ENCODE results near the gene MYOM1.

MYOM1 gene

GRCh38 chr18:3219631-3220335 is at the start of gene MYOM1:
MYOM1 (minus strand) TSS chr18:3219968; CDS start chr18:3215223, 4,745 bp downstream.
- Histone ChIP-seq H3K9me3 (ENCODE audit: low read depth, low read length) (no peaks in the 10 kb centered on the region), H3K27ac (peak within 1 kb of the TSS; percentile 96), H3K9ac (ENCODE audit: insufficient read length) (peak within 1 kb of the TSS; percentile 71), H3K4me3 (peak within 1 kb of the TSS; percentile 67), H3K36me3 (ENCODE audit: insufficient read depth, low read length) (no peaks in the 10 kb centered on the region)
- no peak for TF ChIP-seq FOXP2 (optimal IDR thresholded peaks at IDR 0.05; ENCODE audit: control extremely low read depth, extremely low read length, insufficient read depth)
- no peak for TF ChIP-seq POLR2AphosphoS5 (IDR thresholded peaks at IDR 0.05; ENCODE audit: borderline replicate concordance, low read depth, low read length)
- no peak for TF ChIP-seq EZH2 (IDR thresholded peaks at IDR 0.05)
- DNase-seq (ENCODE audit: low read depth, low spot score), result no peak

- Histone ChIP-seq H3K9me3 (ENCODE audit: low read depth, low read length) (no peaks in the 10 kb centered on the region), H3K9ac (ENCODE audit: insufficient read length) (no peak overlapping the region), H3K27ac (peak overlapping the region; percentile 52), H3K4me3 (no peak overlapping the region), H3K36me3 (ENCODE audit: insufficient read depth, low read length) (peaks cover 28% of the 10 kb centered on the region)
- no peak for DNase-seq (ENCODE audit: low read depth, low spot score)
- TF ChIP-seq POLR2AphosphoS5 (IDR thresholded peaks at IDR 0.05; ENCODE audit: borderline replicate concordance, low read depth, low read length) (no peak), FOXP2 (optimal IDR thresholded peaks at IDR 0.05; ENCODE audit: control extremely low read depth, extremely low read length, insufficient read depth) (no peak), EZH2 (IDR thresholded peaks at IDR 0.05) (no peak)
These were observed 49.6 kb upstream of the MYOM1 start for GRCh38 chr18:3269241-3269913.

DNA sequence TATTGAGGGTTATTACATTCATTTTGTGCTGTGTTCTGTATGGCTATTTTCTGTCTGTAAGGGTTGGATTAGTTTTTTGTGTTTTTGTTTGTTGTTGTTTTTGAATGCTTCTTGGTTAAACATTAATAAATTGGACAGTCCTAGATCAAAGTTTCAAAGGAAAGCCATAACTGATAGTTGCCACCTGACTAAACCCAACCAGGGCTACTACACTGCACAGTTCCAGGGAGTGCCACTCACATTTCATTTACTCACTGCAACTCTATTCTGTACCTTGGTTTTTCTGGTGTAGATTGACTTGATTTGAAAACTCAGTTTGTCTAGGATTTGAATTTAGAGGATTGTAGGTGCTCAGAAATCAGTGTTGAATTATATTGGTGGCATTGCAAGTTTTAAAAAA is 48.5 kb upstream of the MYOM1 start:
- H3K9ac ChIP-seq (ENCODE audit: insufficient read length), result no peak overlapping the region
- H3K4me3 ChIP-seq, result no peak overlapping the region
- peaks cover 18% of the 10 kb centered on the region for H3K36me3 ChIP-seq (ENCODE audit: insufficient read depth, low read length)
- DNase-seq (ENCODE audit: low read depth, low spot score), result no peak
- no peaks in the 10 kb centered on the region for H3K9me3 ChIP-seq (ENCODE audit: low read depth, low read length)
- TF ChIP-seq POLR2AphosphoS5 (IDR thresholded peaks at IDR 0.05; ENCODE audit: borderline replicate concordance, low read depth, low read length), result no peak
- TF ChIP-seq EZH2 (IDR thresholded peaks at IDR 0.05), result no peak
- no peak for TF ChIP-seq FOXP2 (optimal IDR thresholded peaks at IDR 0.05; ENCODE audit: control extremely low read depth, extremely low read length, insufficient read depth)
- H3K27ac ChIP-seq, result no peak overlapping the region

GRCh38 chr18:3266062-3266608 is 46.4 kb upstream of the MYOM1 start:
- no peak for DNase-seq (ENCODE audit: low read depth, low spot score)
- Histone ChIP-seq H3K27ac (no peak overlapping the region), H3K36me3 (ENCODE audit: insufficient read depth, low read length) (peaks cover 7% of the 10 kb centered on the region; the same call in 1 of the 2 replicates), H3K4me3 (no peak overlapping the region), H3K9ac (ENCODE audit: insufficient read length) (no peak overlapping the region), H3K9me3 (ENCODE audit: low read depth, low read length) (no peaks in the 10 kb centered on the region)
- TF ChIP-seq FOXP2 (optimal IDR thresholded peaks at IDR 0.05; ENCODE audit: control extremely low read depth, extremely low read length, insufficient read depth), result no peak
- TF ChIP-seq POLR2AphosphoS5 (IDR thresholded peaks at IDR 0.05; ENCODE audit: borderline replicate concordance, low read depth, low read length), result no peak
- no peak for TF ChIP-seq EZH2 (IDR thresholded peaks at IDR 0.05)

DNA sequence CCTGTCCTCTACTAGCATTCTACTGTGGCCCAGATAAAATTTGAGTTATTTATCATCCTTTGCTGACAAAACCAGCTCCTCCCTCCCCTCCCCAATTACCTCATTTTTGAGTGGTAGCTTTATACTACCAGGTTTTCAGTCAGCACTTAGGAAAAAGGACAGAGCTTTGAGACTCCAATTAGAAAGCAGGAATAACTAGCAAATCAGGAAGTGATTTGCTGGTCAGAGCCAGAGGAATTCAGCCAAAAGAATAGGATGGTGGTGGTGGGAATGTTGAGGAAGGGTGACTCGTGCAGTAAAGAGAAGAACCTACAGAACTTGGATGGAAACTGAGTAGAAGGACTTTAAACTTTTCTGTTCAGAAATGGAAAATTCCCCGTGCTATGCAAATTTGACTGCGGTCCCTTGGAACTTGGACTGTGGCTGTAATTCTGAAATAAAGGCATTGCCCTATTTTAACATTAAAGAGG is 45.8 kb upstream of the MYOM1 start:
- H3K4me3 ChIP-seq, result 0 out of 2 replicates have a peak overlapping the region, but pooled peaks have one; percentile 9
- no peaks in the 10 kb centered on the region for H3K9me3 ChIP-seq (ENCODE audit: low read depth, low read length)
- H3K27ac ChIP-seq, result no peak overlapping the region
- TF ChIP-seq EZH2 (IDR thresholded peaks at IDR 0.05), result no peak
- H3K36me3 ChIP-seq (ENCODE audit: insufficient read depth, low read length), result peaks cover 7% of the 10 kb centered on the region; the same call in 1 of the 2 replicates
- DNase-seq (ENCODE audit: low read depth, low spot score), result no peak
- no peak overlapping the region for H3K9ac ChIP-seq (ENCODE audit: insufficient read length)

DNA sequence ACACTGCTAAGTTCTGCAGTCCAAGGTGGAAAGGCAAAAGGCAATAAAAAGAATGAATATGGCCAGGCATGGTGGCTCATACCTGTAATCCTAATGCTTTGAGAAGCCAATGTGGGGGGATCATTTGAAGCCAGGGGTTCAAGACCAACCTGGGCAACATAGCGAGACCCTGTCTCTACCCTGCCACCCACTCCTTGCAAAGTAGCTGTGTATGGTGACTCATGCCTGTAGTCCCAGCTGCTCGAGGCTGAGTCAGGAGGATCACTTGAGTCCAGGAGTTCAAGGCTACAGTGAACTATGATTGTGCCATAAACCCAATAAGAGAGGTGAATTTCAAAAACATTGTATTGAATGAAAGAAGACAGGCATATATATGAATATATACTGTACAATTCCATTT is 44.6 kb upstream of the MYOM1 start:
- Histone ChIP-seq H3K27ac (no peak overlapping the region), H3K4me3 (0 out of 2 replicates have a peak overlapping the region, but pooled peaks have one; percentile 25), H3K9ac (ENCODE audit: insufficient read length) (no peak overlapping the region), H3K9me3 (ENCODE audit: low read depth, low read length) (no peaks in the 10 kb centered on the region), H3K36me3 (ENCODE audit: insufficient read depth, low read length) (peaks cover 5% of the 10 kb centered on the region; the same call in 1 of the 2 replicates)
- no peak for TF ChIP-seq FOXP2 (optimal IDR thresholded peaks at IDR 0.05; ENCODE audit: control extremely low read depth, extremely low read length, insufficient read depth)
- TF ChIP-seq POLR2AphosphoS5 (IDR thresholded peaks at IDR 0.05; ENCODE audit: borderline replicate concordance, low read depth, low read length), result no peak
- no peak for TF ChIP-seq EZH2 (IDR thresholded peaks at IDR 0.05)
- no peak for DNase-seq (ENCODE audit: low read depth, low spot score)

GRCh38 chr18:3263132-3263700 is 43.4 kb upstream of the MYOM1 start:
- no peak overlapping the region for H3K27ac ChIP-seq
- H3K36me3 ChIP-seq (ENCODE audit: insufficient read depth, low read length), result peaks cover 8% of the 10 kb centered on the region
- H3K4me3 ChIP-seq, result peak overlapping the region; percentile 99
- TF ChIP-seq POLR2AphosphoS5 (IDR thresholded peaks at IDR 0.05; ENCODE audit: borderline replicate concordance, low read depth, low read length) (no peak), FOXP2 (optimal IDR thresholded peaks at IDR 0.05; ENCODE audit: control extremely low read depth, extremely low read length, insufficient read depth) (no peak), EZH2 (IDR thresholded peaks at IDR 0.05) (no peak)
- no peak for DNase-seq (ENCODE audit: low read depth, low spot score)
- peak overlapping the region; percentile 98 for H3K9ac ChIP-seq (ENCODE audit: insufficient read length)
- H3K9me3 ChIP-seq (ENCODE audit: low read depth, low read length), result no peaks in the 10 kb centered on the region

All from SK-N-MC (cell line).